ENCODE results near the gene TRAPPC5.

TRAPPC5 gene

GRCh38 chr19:7645163-7645562 is 35.5 kb upstream of the TRAPPC5 start:
- H3K4me1 ChIP-seq, result no peaks in the 10 kb centered on the region
- H3K9me3 ChIP-seq, result no peaks in the 10 kb centered on the region
- peaks cover 4% of the 10 kb centered on the region; the same call in 1 of the 2 replicates for H3K27me3 ChIP-seq
- DNase-seq, result no peak
- H3K36me3 ChIP-seq, result no peaks in the 10 kb centered on the region
- TF ChIP-seq CTCF (IDR thresholded peaks at IDR 0.05; ENCODE audit: low read depth, low read length), result no peak
- H3K4me3 ChIP-seq (ENCODE audit: low read depth, low read length), result no peak overlapping the region

- TF ChIP-seq CTCF (IDR thresholded peaks at IDR 0.05; ENCODE audit: low read depth, low read length), result no peak
- H3K9me3 ChIP-seq, result no peaks in the 10 kb centered on the region
- DNase-seq, result no peak
- H3K36me3 ChIP-seq, result no peaks in the 10 kb centered on the region
- H3K4me3 ChIP-seq (ENCODE audit: low read depth, low read length), result no peak overlapping the region
- no peaks in the 10 kb centered on the region for H3K4me1 ChIP-seq
- H3K27me3 ChIP-seq, result peaks cover 10% of the 10 kb centered on the region
Observed at GRCh38 chr19:7645656-7646425, 34.8 kb upstream of the TRAPPC5 start.

GRCh38 chr19:7646426-7646700 is 34.3 kb upstream of the TRAPPC5 start:
- no peak overlapping the region for H3K4me3 ChIP-seq (ENCODE audit: low read depth, low read length)
- H3K27me3 ChIP-seq, result peaks cover 15% of the 10 kb centered on the region
- H3K9me3 ChIP-seq, result no peaks in the 10 kb centered on the region
- DNase-seq, result no peak
- no peak for TF ChIP-seq CTCF (IDR thresholded peaks at IDR 0.05; ENCODE audit: low read depth, low read length)
- no peaks in the 10 kb centered on the region for H3K4me1 ChIP-seq
- H3K36me3 ChIP-seq, result no peaks in the 10 kb centered on the region

GRCh38 chr19:7647156-7647555 is 33.5 kb upstream of the TRAPPC5 start:
- H3K27me3 ChIP-seq, result peaks cover 18% of the 10 kb centered on the region
- no peak for TF ChIP-seq CTCF (IDR thresholded peaks at IDR 0.05; ENCODE audit: low read depth, low read length)
- DNase-seq, result no peak
- H3K9me3 ChIP-seq, result no peaks in the 10 kb centered on the region
- no peaks in the 10 kb centered on the region for H3K4me1 ChIP-seq
- H3K4me3 ChIP-seq (ENCODE audit: low read depth, low read length), result no peak overlapping the region
- H3K36me3 ChIP-seq, result no peaks in the 10 kb centered on the region

- H3K4me1 ChIP-seq, result no peaks in the 10 kb centered on the region
- H3K36me3 ChIP-seq, result no peaks in the 10 kb centered on the region
- H3K4me3 ChIP-seq (ENCODE audit: low read depth, low read length), result no peak overlapping the region
- TF ChIP-seq CTCF (IDR thresholded peaks at IDR 0.05; ENCODE audit: low read depth, low read length), result no peak
- no peak for DNase-seq
- peaks cover 24% of the 10 kb centered on the region for H3K27me3 ChIP-seq
- H3K9me3 ChIP-seq, result no peaks in the 10 kb centered on the region
Observed at GRCh38 chr19:7648265-7649014, 32.2 kb upstream of the TRAPPC5 start.

- H3K4me1 ChIP-seq, result no peaks in the 10 kb centered on the region
- no peak overlapping the region for H3K4me3 ChIP-seq (ENCODE audit: low read depth, low read length)
- H3K36me3 ChIP-seq, result no peaks in the 10 kb centered on the region
- no peak for DNase-seq
- H3K9me3 ChIP-seq, result no peaks in the 10 kb centered on the region
- TF ChIP-seq CTCF (IDR thresholded peaks at IDR 0.05; ENCODE audit: low read depth, low read length), result no peak
- H3K27me3 ChIP-seq, result peaks cover 27% of the 10 kb centered on the region
Observed at GRCh38 chr19:7650148-7650547, 30.5 kb upstream of the TRAPPC5 start.
